Endodermal cell (in vitro differentiated cells): ENCODE results near the gene VGLL1. TPM values are rescaled to one million over a fixed set of nuclear protein-coding genes. Genes with fewer than 3 reads are reported as not detected.
A peak's percentile ranks its signal among the peaks of the same experiment; 100 is the strongest.

Source experiments
- DNase-seq: peaks from one replicate; pipeline ENCODE4 v3.0.0-alpha.2; 2017
- H3K27ac ChIP-seq: 2 replicates; pipeline ENCODE4 v1.5.1; 2013; ENCODE audit warnings: mild to moderate bottlenecking, low read depth, low read length, moderate library complexity
- H3K27me3 ChIP-seq: 2 replicates; pipeline ENCODE4 v1.6.1; 2013; ENCODE audit warnings: mild to moderate bottlenecking, low read length, moderate library complexity; ENCODE audit not compliant: insufficient read depth, control insufficient read depth, poor library complexity, severe bottlenecking
- H3K36me3 ChIP-seq: 2 replicates; pipeline ENCODE4 v1.7.0; 2013; ENCODE audit warnings: mild to moderate bottlenecking, low read length, moderate library complexity; ENCODE audit not compliant: control insufficient read depth, insufficient read depth
- H3K4me1 ChIP-seq: one replicate; pipeline ENCODE4 v1.7.0; 2013; ENCODE audit warnings: low read length; ENCODE audit not compliant: control insufficient read depth, insufficient read depth
- H3K4me3 ChIP-seq: 2 replicates; pipeline ENCODE4 v1.5.1; 2013; ENCODE audit warnings: mild to moderate bottlenecking, low read length, moderate library complexity
- H3K9ac ChIP-seq: 2 replicates; pipeline ENCODE4 v1.6.1; 2013; ENCODE audit warnings: mild to moderate bottlenecking, low read length, moderate library complexity; ENCODE audit not compliant: poor library complexity, severe bottlenecking; ENCODE audit errors: extremely low read depth
- H3K9me3 ChIP-seq: 2 replicates; pipeline ENCODE4 v1.6.1; 2013; ENCODE audit warnings: mild to moderate bottlenecking, low read length, moderate library complexity; ENCODE audit not compliant: control insufficient read depth
- H3K27ac Mint-ChIP-seq: 2 replicates; pipeline ENCODE4 v1.8.0; 2020; ENCODE audit warnings: mixed read lengths
- H3K27me3 Mint-ChIP-seq: 2 replicates; pipeline ENCODE4 v1.8.0; 2021; ENCODE audit warnings: mild to moderate bottlenecking, mixed read lengths; ENCODE audit not compliant: insufficient read depth
- H3K36me3 Mint-ChIP-seq: 2 replicates; pipeline ENCODE4 v1.8.0; 2020; ENCODE audit warnings: low read depth, mixed read lengths
- H3K4me1 Mint-ChIP-seq: 2 replicates; pipeline ENCODE4 v1.8.0; 2020; ENCODE audit warnings: mixed read lengths
- H3K4me3 Mint-ChIP-seq: 2 replicates; pipeline ENCODE4 v1.8.0; 2020; ENCODE audit warnings: mild to moderate bottlenecking, moderate library complexity, mixed read lengths
- H3K9me3 Mint-ChIP-seq: 2 replicates; pipeline ENCODE4 v1.8.0; 2020; ENCODE audit warnings: mild to moderate bottlenecking, mixed read lengths
- CTCF ChIP-seq: fragments of 200-600 bp; sonication (generic); conservative IDR thresholded peaks from 2 replicates; pipeline ENCODE4 v1.5.0; 2021; ENCODE audit warnings: antibody characterized with exemption, mild to moderate bottlenecking
- WGBS, 2 experiments: methylation state at CpG; one replicate each; pipeline versions ENCODE4 v1.1.5 to v1.1.7; 2013; ENCODE audit warnings: missing lambda C conversion rate in 2 of 2, mixed read lengths in 1 of 2; ENCODE audit not compliant: insufficient coverage in 1 of 2, insufficient read length in 1 of 2; 5-methylcytosine and 5-hydroxymethylcytosine counted together
- total RNA-seq, 2 donors: library from RNA; stranded (reverse); fragmentation: NEBNext Ultra II Directional in 1 of 2; extraction: Animal tissue kit (Norgen Biotek cat#: 25700) in 1 of 2; gene quantifications; 2 replicates in 1 of 2; 3 replicates in 1 of 2; pipeline ENCODE4 v1.2.1, GENCODE V29; 2021

The VGLL1 gene
- total RNA-seq, 2 donors from 2014 or later, result not detected

- 6% methylated on average over 13 of the region's 13 CpGs; no CpG with 5 or more reads in 1 of the 2 experiments for WGBS, 2 experiments
- Histone ChIP-seq H3K9me3 (no peaks in the 10 kb centered on the region), H3K4me3 (peak overlapping the region; percentile 91), H3K9ac (peak overlapping the region; percentile 77), H3K27ac (peak overlapping the region; percentile 92), H3K27me3 (no peaks in the 10 kb centered on the region), H3K36me3 (peaks cover 20% of the 10 kb centered on the region), H3K4me1 (no peaks in the 10 kb centered on the region)
- H3K9me3 Mint-ChIP-seq, result peaks cover 45% of the 10 kb centered on the region
- H3K36me3 Mint-ChIP-seq, result peaks cover 8% of the 10 kb centered on the region
- H3K27me3 Mint-ChIP-seq, result no peaks in the 10 kb centered on the region
- DNase-seq, result no peak
- peak overlapping the region; percentile 96 for H3K27ac Mint-ChIP-seq
- no peak for TF ChIP-seq CTCF
- H3K4me1 Mint-ChIP-seq, result peaks cover 6% of the 10 kb centered on the region
- H3K4me3 Mint-ChIP-seq, result peak overlapping the region; percentile 83
Observed at GRCh38 chrX:136496186-136496763, 35.7 kb upstream of the VGLL1 start.

GRCh38 chrX:136496764-136497555 lies 35.1 kb upstream of the VGLL1 start:
- H3K36me3 ChIP-seq, result peaks cover 27% of the 10 kb centered on the region
- H3K27ac Mint-ChIP-seq, result peak overlapping the region; percentile 96
- H3K9me3 Mint-ChIP-seq, result peaks cover 40% of the 10 kb centered on the region
- peak overlapping the region; percentile 92 for H3K27ac ChIP-seq
- WGBS, 2 experiments, result 0 to 3% methylated on average over 6 to 98 of the region's 111 CpGs
- peaks cover 6% of the 10 kb centered on the region for H3K4me1 Mint-ChIP-seq
- H3K27me3 ChIP-seq, result no peaks in the 10 kb centered on the region
- H3K4me3 Mint-ChIP-seq, result peak overlapping the region; percentile 83
- H3K9me3 ChIP-seq, result no peaks in the 10 kb centered on the region
- TF ChIP-seq CTCF, result no peak
- H3K27me3 Mint-ChIP-seq, result no peaks in the 10 kb centered on the region
- H3K4me1 ChIP-seq, result no peaks in the 10 kb centered on the region
- H3K4me3 ChIP-seq, result peak overlapping the region; percentile 91
- DNase-seq, result peak; percentile 87
- H3K36me3 Mint-ChIP-seq, result peaks cover 8% of the 10 kb centered on the region
- H3K9ac ChIP-seq, result peak overlapping the region; percentile 77

GRCh38 chrX:136497556-136498052 lies 34.4 kb upstream of the VGLL1 start, which contains the start of gene HTATSF1:
HTATSF1 (plus strand) TSS chrX:136497592; CDS start chrX:136497685, 93 bp downstream.
- peaks cover 31% of the 10 kb centered on the region for H3K36me3 ChIP-seq
- no peaks in the 10 kb centered on the region for H3K9me3 ChIP-seq
- no peaks in the 10 kb centered on the region for H3K27me3 Mint-ChIP-seq
- no peaks in the 10 kb centered on the region for H3K27me3 ChIP-seq
- TF ChIP-seq CTCF, result no peak
- H3K36me3 Mint-ChIP-seq, result peaks cover 8% of the 10 kb centered on the region
- H3K4me3 ChIP-seq, result peak within 1 kb of the TSS; percentile 91
- peak within 1 kb of the TSS; percentile 92 for H3K27ac ChIP-seq
- DNase-seq, result no peak
- peak within 1 kb of the TSS; percentile 77 for H3K9ac ChIP-seq
- peak within 1 kb of the TSS; percentile 96 for H3K27ac Mint-ChIP-seq
- 0% methylated on average over 4 to 31 of the region's 35 CpGs for WGBS, 2 experiments
- H3K9me3 Mint-ChIP-seq, result peaks cover 34% of the 10 kb centered on the region
- H3K4me1 Mint-ChIP-seq, result peaks cover 6% of the 10 kb centered on the region
- H3K4me1 ChIP-seq, result no peaks in the 10 kb centered on the region
- H3K4me3 Mint-ChIP-seq, result peak within 1 kb of the TSS; percentile 83
